ENCODE data around the gene BAIAP2L2.

GRCh38 chr22:38069372-38070249 lies 40.9 kb downstream of the BAIAP2L2 start:
- TF ChIP-seq CTCF (IDR thresholded peaks at IDR 0.05; ENCODE audit: insufficient read depth, low read length) (no peak), REST (IDR thresholded peaks at IDR 0.05; ENCODE audit: insufficient replicate concordance, low read depth) (no peak), SPI1 (IDR thresholded peaks at IDR 0.05; ENCODE audit: borderline replicate concordance, low read depth) (no peak), POLR2AphosphoS5 (IDR thresholded peaks at IDR 0.05; ENCODE audit: low read depth) (no peak), GABPA (IDR thresholded peaks at IDR 0.05; ENCODE audit: low read depth) (no peak)

Measured in HL-60 (cell line).